ENCODE results near the gene NUB1.

Gene NUB1

DNA sequence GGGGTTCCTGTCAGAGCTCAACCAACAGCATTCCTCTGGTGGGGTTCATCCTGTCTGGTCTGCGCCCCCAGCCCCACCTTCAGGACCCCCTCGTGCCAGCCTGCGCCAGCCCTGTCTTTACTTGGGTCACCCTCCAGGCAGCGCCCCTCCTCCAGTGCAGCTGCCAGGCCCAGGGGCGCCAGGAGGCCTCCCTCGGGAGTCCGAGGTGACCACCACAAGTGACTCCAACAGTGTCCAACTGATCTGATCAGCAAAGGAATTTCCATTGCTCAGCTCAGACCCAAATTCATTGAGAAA lies 57.6 kb downstream of the NUB1 start:
- no peak overlapping the region for H3K4me3 Mint-ChIP-seq
- TF ChIP-seq, protein P1, sequence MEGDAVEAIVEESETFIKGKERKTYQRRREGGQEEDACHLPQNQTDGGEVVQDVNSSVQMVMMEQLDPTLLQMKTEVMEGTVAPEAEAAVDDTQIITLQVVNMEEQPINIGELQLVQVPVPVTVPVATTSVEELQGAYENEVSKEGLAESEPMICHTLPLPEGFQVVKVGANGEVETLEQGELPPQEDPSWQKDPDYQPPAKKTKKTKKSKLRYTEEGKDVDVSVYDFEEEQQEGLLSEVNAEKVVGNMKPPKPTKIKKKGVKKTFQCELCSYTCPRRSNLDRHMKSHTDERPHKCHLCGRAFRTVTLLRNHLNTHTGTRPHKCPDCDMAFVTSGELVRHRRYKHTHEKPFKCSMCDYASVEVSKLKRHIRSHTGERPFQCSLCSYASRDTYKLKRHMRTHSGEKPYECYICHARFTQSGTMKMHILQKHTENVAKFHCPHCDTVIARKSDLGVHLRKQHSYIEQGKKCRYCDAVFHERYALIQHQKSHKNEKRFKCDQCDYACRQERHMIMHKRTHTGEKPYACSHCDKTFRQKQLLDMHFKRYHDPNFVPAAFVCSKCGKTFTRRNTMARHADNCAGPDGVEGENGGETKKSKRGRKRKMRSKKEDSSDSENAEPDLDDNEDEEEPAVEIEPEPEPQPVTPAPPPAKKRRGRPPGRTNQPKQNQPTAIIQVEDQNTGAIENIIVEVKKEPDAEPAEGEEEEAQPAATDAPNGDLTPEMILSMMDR (IDR thresholded peaks at IDR 0.05; ENCODE audit: unreplicated experiment in 3 of 3): no peak
- peaks cover 26% of the 10 kb centered on the region for H3K36me3 Mint-ChIP-seq (ENCODE audit: low read depth)
- no peaks in the 10 kb centered on the region for H3K9me3 Mint-ChIP-seq
- H3K27me3 Mint-ChIP-seq (ENCODE audit: low read depth): peaks cover 4% of the 10 kb centered on the region
- H3K27ac Mint-ChIP-seq: no peak overlapping the region
- peaks cover 6% of the 10 kb centered on the region for H3K4me1 Mint-ChIP-seq

DNA sequence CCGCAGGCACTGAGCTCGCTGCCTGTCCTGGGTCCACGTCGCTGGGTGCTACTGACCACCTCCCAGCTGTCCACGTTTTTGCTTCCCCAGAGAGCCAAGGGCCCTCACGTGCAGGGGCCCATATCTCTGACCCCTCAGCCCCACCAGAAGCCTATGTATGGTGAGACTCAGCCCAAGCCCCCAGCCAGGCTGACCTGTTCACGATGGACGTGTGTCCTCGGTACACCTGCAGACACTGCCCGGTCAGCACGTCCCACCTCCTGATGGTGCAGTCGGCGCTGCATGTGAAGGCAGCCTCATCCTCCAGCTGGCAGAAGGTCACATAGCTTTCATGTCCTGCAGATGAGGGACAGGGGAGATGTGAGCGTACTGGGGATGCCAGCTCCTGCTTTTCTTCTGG lies 58.3 kb downstream of the NUB1 start:
- TF ChIP-seq, protein P1 (IDR thresholded peaks at IDR 0.05; ENCODE audit: unreplicated experiment in 3 of 3): no peak
- peaks cover 4% of the 10 kb centered on the region for H3K27me3 Mint-ChIP-seq (ENCODE audit: low read depth)
- peaks cover 6% of the 10 kb centered on the region for H3K4me1 Mint-ChIP-seq
- H3K4me3 Mint-ChIP-seq: no peak overlapping the region
- no peaks in the 10 kb centered on the region for H3K9me3 Mint-ChIP-seq
- H3K36me3 Mint-ChIP-seq (ENCODE audit: low read depth): peaks cover 23% of the 10 kb centered on the region
- H3K27ac Mint-ChIP-seq: no peak overlapping the region

DNA sequence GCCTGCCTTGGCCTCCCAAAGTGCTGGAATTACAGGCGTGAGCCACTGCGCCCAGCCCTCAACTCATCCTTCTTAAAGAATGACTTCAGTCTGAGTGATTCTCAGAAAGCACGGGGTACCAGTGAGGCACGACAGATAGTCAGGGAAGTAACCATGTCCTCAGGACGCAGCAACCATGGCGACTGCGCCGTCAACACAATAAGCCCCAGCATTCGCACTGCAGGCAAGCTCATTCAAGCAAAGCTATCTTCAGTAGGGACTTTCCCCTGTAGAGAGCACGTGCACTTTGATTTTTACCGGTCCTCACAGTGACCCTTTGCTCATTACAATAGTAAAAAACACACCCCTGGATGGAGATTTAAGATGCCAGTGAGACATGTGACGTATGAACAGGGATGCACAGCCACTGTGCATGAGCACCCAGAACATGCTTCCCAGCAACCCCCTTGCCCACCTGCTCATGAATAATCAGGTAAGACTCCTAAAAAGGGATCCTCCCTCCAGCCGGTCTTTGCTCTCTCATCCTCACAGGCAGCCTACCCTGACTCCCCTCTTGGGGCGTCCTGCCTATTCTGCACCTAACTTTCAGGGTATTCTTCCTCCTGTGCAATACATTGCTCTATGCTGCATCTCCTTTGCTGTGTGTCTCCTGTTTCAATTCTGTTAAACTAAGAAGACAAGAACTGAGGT lies 59.2 kb downstream of the NUB1 start:
- Mint-ChIP-seq H3K36me3 (ENCODE audit: low read depth) (peaks cover 20% of the 10 kb centered on the region), H3K4me1 (peaks cover 8% of the 10 kb centered on the region), H3K27me3 (ENCODE audit: low read depth) (peaks cover 4% of the 10 kb centered on the region), H3K27ac (no peak overlapping the region), H3K9me3 (no peaks in the 10 kb centered on the region), H3K4me3 (no peak overlapping the region)
- TF ChIP-seq, protein P1 (IDR thresholded peaks at IDR 0.05; ENCODE audit: unreplicated experiment in 3 of 3): no peak

DNA sequence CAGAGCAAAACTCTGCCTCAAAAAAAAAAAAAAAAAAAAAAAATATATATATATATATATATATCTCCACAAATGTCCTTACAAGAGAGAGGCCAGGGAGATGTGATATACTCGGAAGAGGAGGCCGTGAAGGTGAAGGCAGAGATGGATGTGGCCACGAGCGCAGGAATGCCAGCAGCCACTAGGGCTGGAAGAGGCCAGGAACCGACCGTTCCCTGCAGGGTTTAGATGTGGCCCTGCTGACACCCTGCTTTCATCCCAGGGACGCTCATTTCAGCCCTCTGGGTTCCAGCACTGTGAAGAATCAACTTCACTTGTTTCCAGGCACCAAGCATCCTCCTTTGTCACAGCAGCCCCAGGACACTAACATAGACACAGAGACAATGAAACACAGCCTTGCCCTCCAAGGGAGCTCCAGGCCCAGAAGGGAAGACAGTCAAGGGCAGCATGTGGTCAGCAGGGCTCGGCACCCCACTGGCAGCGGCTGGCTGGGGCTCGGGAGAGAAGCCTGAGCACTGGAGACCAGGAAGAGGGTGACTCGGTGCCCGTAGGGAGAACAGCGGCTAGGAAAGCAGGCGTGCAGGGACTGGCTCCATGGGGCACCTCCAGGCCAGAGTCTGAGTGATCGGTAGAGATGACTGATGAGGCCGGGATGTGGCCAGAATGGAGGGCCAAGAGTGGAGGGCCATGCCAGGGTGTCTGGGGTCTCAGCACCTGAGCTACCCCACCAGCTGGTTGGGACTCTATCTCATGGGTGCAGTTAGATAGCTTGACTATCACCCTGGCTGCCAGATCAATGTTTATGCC lies 60.6 kb downstream of the NUB1 start:
- Mint-ChIP-seq H3K4me3 (no peak overlapping the region), H3K36me3 (ENCODE audit: low read depth) (peaks cover 29% of the 10 kb centered on the region), H3K27me3 (ENCODE audit: low read depth) (peaks cover 7% of the 10 kb centered on the region), H3K4me1 (peaks cover 9% of the 10 kb centered on the region), H3K27ac (no peak overlapping the region), H3K9me3 (no peaks in the 10 kb centered on the region)
- TF ChIP-seq, protein P1 (IDR thresholded peaks at IDR 0.05; ENCODE audit: unreplicated experiment in 3 of 3): no peak

GRCh38 chr7:151403764-151404163 lies 62.2 kb downstream of the NUB1 start:
- Mint-ChIP-seq H3K4me1 (peaks cover 13% of the 10 kb centered on the region), H3K27me3 (ENCODE audit: low read depth) (peaks cover 9% of the 10 kb centered on the region), H3K36me3 (ENCODE audit: low read depth) (peaks cover 18% of the 10 kb centered on the region), H3K9me3 (no peaks in the 10 kb centered on the region), H3K27ac (peak overlapping the region; percentile 32 to 85 (median 56)), H3K4me3 (no peak overlapping the region)
- TF ChIP-seq, protein P1 (IDR thresholded peaks at IDR 0.05; ENCODE audit: unreplicated experiment in 3 of 3): no peak

Measured in nephron (organoid).